ENCODE measurements around the gene NCF2.

Gene NCF2

DNA sequence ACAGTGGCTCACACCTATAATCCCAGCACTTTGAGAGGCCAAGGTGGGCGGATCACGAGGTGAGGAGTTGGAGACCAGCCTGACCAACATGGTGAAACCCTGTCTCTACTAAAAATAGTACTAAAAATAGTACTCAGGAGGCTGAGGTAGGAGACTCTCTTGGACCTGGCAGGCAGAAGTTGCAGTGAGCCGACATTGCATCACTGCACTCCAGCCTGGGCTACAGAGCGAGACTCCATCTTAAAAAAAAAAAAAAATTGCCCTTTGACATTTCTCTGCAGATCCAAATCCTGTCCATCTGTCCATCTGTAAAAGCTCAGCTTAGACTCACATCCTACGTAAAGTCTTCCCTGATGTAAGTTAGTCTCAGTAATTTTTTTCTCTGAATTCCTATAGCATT is 6.2 kb upstream of the NCF2 start:
- Histone ChIP-seq H3K4me1 (ENCODE audit: insufficient read depth, low read length) (peaks cover 32% of the 10 kb centered on the region), H3K9ac (ENCODE audit: low read length) (no peak overlapping the region), H3K27ac (ENCODE audit: low read depth, low read length) (no peak overlapping the region), H3K9me3 (ENCODE audit: low read length) (no peaks in the 10 kb centered on the region), H3K4me3 (ENCODE audit: low read depth in 1 of 2, low read length in 2 of 2) (no peak overlapping the region), H3K27me3 (ENCODE audit: control insufficient read depth in 1 of 2, insufficient read depth in 2 of 2, low read length in 2 of 2) (no peaks in the 10 kb centered on the region), H3K36me3 (ENCODE audit: insufficient read depth, low read length) (no peaks in the 10 kb centered on the region)

DNA sequence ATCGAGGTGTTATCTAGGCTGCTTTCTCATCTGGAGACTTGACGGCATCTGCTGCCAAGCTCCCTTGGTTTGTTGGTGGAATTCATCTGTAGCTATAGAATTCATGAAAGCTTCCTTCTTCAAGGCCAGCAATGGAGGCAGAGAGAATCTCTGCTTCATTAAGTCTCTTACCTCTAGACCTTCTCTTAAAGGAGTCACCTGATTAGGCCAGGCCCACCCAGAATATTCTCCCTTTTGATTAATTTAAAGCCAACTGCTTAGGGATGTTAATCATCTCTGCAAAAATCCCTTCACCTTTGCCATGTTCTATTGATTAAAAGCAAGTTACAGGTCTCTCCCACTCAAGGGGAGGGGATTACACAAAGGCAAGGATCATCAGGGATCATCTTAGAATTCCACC is 5.3 kb upstream of the NCF2 start:
- Histone ChIP-seq H3K9ac (ENCODE audit: low read length) (no peak overlapping the region), H3K9me3 (ENCODE audit: low read length) (no peaks in the 10 kb centered on the region), H3K27ac (ENCODE audit: low read depth, low read length) (no peak overlapping the region), H3K27me3 (ENCODE audit: control insufficient read depth in 1 of 2, insufficient read depth in 2 of 2, low read length in 2 of 2) (no peaks in the 10 kb centered on the region), H3K36me3 (ENCODE audit: insufficient read depth, low read length) (no peaks in the 10 kb centered on the region), H3K4me1 (ENCODE audit: insufficient read depth, low read length) (peaks cover 32% of the 10 kb centered on the region), H3K4me3 (ENCODE audit: low read depth in 1 of 2, low read length in 2 of 2) (no peak overlapping the region)

DNA sequence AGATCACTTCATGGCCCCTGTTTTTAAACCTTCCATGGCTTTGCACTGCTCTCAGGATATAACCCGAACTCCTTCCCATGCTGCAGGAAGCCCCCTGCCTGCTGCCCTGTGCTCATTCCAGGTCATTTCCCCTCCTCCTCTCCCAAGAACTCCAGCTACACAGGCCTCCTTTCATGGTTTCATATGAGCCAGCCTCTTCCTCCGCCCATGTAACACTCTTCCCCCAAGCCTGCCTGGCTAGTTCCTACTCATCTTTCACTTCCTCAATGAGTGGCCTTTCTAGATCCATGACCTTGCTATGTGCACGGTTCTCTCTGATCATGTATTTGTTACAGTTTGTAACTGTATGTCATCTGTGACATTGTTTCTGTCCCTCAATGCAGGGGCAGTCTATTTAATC is 3.1 kb upstream of the NCF2 start:
- no peak overlapping the region for H3K27ac ChIP-seq (ENCODE audit: low read depth, low read length)

DNA sequence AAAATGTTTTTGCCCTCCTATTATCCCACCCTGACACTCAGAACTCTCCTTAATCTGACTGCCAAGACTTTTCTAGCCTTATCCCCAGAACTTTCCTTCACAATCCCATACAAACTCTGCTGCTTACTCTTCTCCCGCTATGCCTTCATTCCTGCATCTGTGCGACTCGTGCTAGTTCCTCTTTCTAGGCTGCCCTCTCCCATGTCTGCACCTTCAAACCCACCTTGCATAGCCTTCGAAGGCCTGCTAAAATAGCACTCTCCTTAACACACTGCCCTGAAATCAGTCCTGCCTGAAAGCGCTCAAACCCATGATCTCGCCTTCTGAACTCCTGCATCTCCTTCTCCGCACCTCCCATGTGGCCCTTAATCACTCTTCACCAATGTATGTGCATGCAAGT is 2.5 kb upstream of the NCF2 start:
- H3K4me1 ChIP-seq (ENCODE audit: insufficient read depth, low read length) = peaks cover 13% of the 10 kb centered on the region
- H3K27me3 ChIP-seq (ENCODE audit: control insufficient read depth in 1 of 2, insufficient read depth in 2 of 2, low read length in 2 of 2) = no peaks in the 10 kb centered on the region
- no peak overlapping the region for H3K9ac ChIP-seq (ENCODE audit: low read length)
- H3K36me3 ChIP-seq (ENCODE audit: insufficient read depth, low read length) = no peaks in the 10 kb centered on the region
- no peak overlapping the region for H3K27ac ChIP-seq (ENCODE audit: low read depth, low read length)
- no peak overlapping the region for H3K4me3 ChIP-seq (ENCODE audit: low read depth in 1 of 2, low read length in 2 of 2)
- no peaks in the 10 kb centered on the region for H3K9me3 ChIP-seq (ENCODE audit: low read length)

More for the DNA sequence above, 3.1 kb upstream of the NCF2 start:
- Histone ChIP-seq H3K36me3 (ENCODE audit: insufficient read depth, low read length) (no peaks in the 10 kb centered on the region), H3K9ac (ENCODE audit: low read length) (no peak overlapping the region), H3K9me3 (ENCODE audit: low read length) (no peaks in the 10 kb centered on the region), H3K27me3 (ENCODE audit: control insufficient read depth in 1 of 2, insufficient read depth in 2 of 2, low read length in 2 of 2) (no peaks in the 10 kb centered on the region), H3K4me1 (ENCODE audit: insufficient read depth, low read length) (peaks cover 19% of the 10 kb centered on the region), H3K4me3 (ENCODE audit: low read depth in 1 of 2, low read length in 2 of 2) (no peak overlapping the region)

DNA sequence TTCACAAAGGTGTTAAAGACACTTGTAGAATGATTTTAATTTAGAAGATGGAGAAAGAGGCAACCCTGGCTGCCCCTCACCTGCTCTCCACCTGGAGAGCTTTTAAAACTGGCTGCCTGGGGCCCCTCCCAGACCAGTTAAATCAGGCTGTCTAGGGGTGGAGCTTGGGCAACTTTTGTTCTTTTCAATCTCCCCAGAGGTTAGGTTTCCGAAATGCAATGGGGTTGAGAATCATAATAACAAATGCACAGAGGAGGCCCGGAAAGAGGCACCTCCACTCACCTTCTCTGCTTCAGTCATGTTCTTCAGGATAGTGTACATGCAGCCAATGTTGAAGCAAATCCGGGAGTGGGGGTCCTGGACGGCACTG is 400 bp downstream of the NCF2 start:
- H3K4me1 ChIP-seq (ENCODE audit: insufficient read depth, low read length) = peaks cover 3% of the 10 kb centered on the region
- H3K27ac ChIP-seq (ENCODE audit: low read depth, low read length) = peak overlapping the region; percentile 50
- no peak overlapping the region for H3K4me3 ChIP-seq (ENCODE audit: low read depth in 1 of 2, low read length in 2 of 2)

DNA sequence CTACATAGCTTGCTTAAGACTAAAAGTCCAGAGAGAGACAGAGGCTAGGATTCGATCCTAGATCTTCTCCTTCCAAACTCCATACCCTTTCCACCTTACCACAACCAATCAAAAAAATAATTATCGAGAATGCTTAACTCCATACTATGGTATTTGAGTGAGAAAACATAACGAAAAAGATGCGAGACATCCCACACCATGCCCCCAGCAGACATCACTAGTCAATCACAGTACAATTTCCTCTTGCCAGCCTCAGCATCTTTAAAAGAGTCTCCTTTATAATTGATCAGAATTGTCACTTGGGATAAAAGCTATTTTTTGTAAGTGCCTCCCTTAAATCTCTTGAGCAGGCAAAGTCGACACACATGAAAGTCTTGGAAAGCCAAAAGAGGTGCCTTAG is 875 bp downstream of the NCF2 start:
- Histone ChIP-seq H3K4me1 (ENCODE audit: insufficient read depth, low read length) (peaks cover 4% of the 10 kb centered on the region), H3K36me3 (ENCODE audit: insufficient read depth, low read length) (no peaks in the 10 kb centered on the region), H3K27ac (ENCODE audit: low read depth, low read length) (peak overlapping the region; percentile 50), H3K9me3 (ENCODE audit: low read length) (no peaks in the 10 kb centered on the region), H3K27me3 (ENCODE audit: control insufficient read depth in 1 of 2, insufficient read depth in 2 of 2, low read length in 2 of 2) (no peaks in the 10 kb centered on the region), H3K4me3 (ENCODE audit: low read depth in 1 of 2, low read length in 2 of 2) (no peak overlapping the region), H3K9ac (ENCODE audit: low read length) (no peak overlapping the region)

More for the DNA sequence above, 400 bp downstream of the NCF2 start:
- no peak overlapping the region for H3K9ac ChIP-seq (ENCODE audit: low read length)
- H3K36me3 ChIP-seq (ENCODE audit: insufficient read depth, low read length) = no peaks in the 10 kb centered on the region
- no peaks in the 10 kb centered on the region for H3K27me3 ChIP-seq (ENCODE audit: control insufficient read depth in 1 of 2, insufficient read depth in 2 of 2, low read length in 2 of 2)
- no peaks in the 10 kb centered on the region for H3K9me3 ChIP-seq (ENCODE audit: low read length)

DNA sequence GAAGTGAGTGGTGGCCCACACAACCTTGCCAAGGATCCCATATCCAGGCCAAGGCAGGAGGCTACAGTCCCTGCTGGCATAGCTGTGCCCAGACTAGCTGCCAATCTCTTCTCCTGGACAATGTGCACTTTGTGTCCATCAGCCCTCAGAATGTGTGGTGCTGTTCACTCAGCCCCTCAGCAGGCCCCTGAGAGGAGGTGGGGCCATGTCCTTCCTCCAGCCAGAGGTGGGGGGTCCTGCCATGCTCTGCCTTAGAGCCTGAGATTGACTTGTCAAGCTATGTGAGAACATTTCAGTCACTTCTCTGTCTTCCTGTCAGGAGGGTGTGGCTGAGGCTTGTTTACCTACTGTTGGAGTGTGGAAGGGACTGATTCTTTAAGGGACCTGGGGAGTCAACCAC is 1.4 kb downstream of the NCF2 start:
- H3K9me3 ChIP-seq (ENCODE audit: low read length) = no peaks in the 10 kb centered on the region
- H3K4me3 ChIP-seq (ENCODE audit: low read depth in 1 of 2, low read length in 2 of 2) = no peak overlapping the region
- H3K9ac ChIP-seq (ENCODE audit: low read length) = no peak overlapping the region
- H3K36me3 ChIP-seq (ENCODE audit: insufficient read depth, low read length) = no peaks in the 10 kb centered on the region
- H3K4me1 ChIP-seq (ENCODE audit: insufficient read depth, low read length) = peaks cover 4% of the 10 kb centered on the region
- no peak overlapping the region for H3K27ac ChIP-seq (ENCODE audit: low read depth, low read length)
- no peaks in the 10 kb centered on the region for H3K27me3 ChIP-seq (ENCODE audit: control insufficient read depth in 1 of 2, insufficient read depth in 2 of 2, low read length in 2 of 2)

DNA sequence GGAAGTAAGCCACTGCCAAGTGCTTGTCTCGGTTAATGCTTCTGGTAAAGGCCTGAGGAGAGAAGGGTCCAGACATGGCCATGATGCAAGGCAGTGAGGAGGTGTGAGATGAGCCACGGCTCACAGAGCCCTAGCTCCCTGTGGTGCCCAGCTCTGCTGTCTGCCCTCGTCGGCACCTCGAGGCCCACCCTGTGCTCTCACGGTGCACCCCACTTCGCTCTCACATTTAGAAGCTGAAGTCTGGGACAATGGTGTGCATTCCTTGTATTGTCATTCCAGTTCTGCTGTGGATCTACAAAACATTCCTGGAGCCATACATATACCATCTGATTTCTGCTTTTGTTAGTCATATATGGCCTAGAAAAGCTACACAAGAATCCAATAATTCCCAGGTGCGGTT is 3.3 kb downstream of the NCF2 start:
- H3K9me3 ChIP-seq (ENCODE audit: low read length) = no peaks in the 10 kb centered on the region
- no peaks in the 10 kb centered on the region for H3K36me3 ChIP-seq (ENCODE audit: insufficient read depth, low read length)
- peaks cover 4% of the 10 kb centered on the region for H3K4me1 ChIP-seq (ENCODE audit: insufficient read depth, low read length)
- no peak overlapping the region for H3K27ac ChIP-seq (ENCODE audit: low read depth, low read length)
- H3K9ac ChIP-seq (ENCODE audit: low read length) = no peak overlapping the region
- H3K27me3 ChIP-seq (ENCODE audit: control insufficient read depth in 1 of 2, insufficient read depth in 2 of 2, low read length in 2 of 2) = no peaks in the 10 kb centered on the region
- H3K4me3 ChIP-seq (ENCODE audit: low read depth in 1 of 2, low read length in 2 of 2) = no peak overlapping the region

DNA sequence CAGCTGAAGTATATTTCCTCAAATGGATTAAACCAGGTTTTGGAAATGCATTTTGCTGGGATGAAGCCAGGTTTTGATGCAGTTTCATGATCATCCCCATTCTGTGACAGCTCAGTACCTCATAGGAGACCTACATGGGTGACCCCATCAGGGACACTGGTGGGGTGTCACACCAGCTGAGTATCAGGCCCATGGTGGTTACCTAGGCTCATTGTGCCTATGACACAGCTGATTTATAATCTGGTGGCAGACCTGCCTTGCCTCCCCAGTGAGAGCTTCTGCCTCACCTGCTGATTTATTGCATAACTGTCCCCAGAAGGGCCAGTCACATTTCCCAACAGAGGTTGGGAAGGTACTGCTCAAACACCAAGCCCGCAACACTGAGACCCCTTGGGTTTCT is 3.8 kb downstream of the NCF2 start:
- Histone ChIP-seq H3K27ac (ENCODE audit: low read depth, low read length) (no peak overlapping the region), H3K4me3 (ENCODE audit: low read depth in 1 of 2, low read length in 2 of 2) (no peak overlapping the region), H3K27me3 (ENCODE audit: control insufficient read depth in 1 of 2, insufficient read depth in 2 of 2, low read length in 2 of 2) (no peaks in the 10 kb centered on the region), H3K36me3 (ENCODE audit: insufficient read depth, low read length) (no peaks in the 10 kb centered on the region), H3K9ac (ENCODE audit: low read length) (no peak overlapping the region), H3K9me3 (ENCODE audit: low read length) (no peaks in the 10 kb centered on the region), H3K4me1 (ENCODE audit: insufficient read depth, low read length) (peaks cover 4% of the 10 kb centered on the region)

DNA sequence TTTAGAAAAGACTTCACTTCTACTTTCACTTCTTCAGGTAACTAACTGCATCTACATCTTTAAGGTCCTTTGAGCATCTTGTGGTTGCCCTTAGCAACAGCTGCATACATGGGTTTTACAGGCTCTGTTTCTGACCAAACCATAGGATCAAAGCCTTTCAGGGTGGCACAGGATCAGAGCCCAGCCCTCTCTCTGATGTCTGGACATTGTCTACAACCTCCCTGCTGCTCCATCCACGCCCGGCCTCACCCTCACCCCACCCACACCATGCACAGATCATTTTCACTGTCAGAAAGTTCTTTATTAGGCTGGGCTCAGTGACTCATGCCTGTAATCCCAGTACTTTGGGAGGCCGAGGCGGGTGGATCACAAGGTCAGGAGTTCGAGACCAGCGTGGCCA is 5.2 kb downstream of the NCF2 start:
- no peak overlapping the region for H3K9ac ChIP-seq (ENCODE audit: low read length)
- no peaks in the 10 kb centered on the region for H3K27me3 ChIP-seq (ENCODE audit: control insufficient read depth in 1 of 2, insufficient read depth in 2 of 2, low read length in 2 of 2)
- no peaks in the 10 kb centered on the region for H3K9me3 ChIP-seq (ENCODE audit: low read length)
- H3K36me3 ChIP-seq (ENCODE audit: insufficient read depth, low read length) = no peaks in the 10 kb centered on the region
- peaks cover 4% of the 10 kb centered on the region for H3K4me1 ChIP-seq (ENCODE audit: insufficient read depth, low read length)
- no peak overlapping the region for H3K4me3 ChIP-seq (ENCODE audit: low read depth in 1 of 2, low read length in 2 of 2)
- no peak overlapping the region for H3K27ac ChIP-seq (ENCODE audit: low read depth, low read length)

DNA sequence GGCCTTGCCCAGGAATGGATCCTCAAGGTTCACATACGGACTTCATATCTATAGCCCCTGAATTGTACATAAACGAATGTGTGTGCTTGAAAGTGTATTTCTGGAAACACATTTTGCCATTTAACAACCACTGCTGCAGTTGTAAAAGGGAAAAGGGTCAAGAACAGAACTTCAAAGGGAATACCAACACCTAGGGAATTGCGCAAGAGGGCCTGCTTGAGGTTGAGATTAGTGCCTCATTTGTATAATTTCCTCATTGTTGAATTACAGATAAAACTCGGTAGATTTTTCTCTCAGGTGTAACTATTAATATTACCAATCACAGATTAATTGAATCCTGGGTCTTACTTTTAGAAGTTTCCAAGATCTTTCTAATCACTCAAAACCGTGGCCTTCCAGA is 6.1 kb downstream of the NCF2 start:
- Histone ChIP-seq H3K27me3 (ENCODE audit: control insufficient read depth in 1 of 2, insufficient read depth in 2 of 2, low read length in 2 of 2) (no peaks in the 10 kb centered on the region), H3K36me3 (ENCODE audit: insufficient read depth, low read length) (no peaks in the 10 kb centered on the region), H3K4me3 (ENCODE audit: low read depth in 1 of 2, low read length in 2 of 2) (no peak overlapping the region), H3K9me3 (ENCODE audit: low read length) (no peaks in the 10 kb centered on the region), H3K4me1 (ENCODE audit: insufficient read depth, low read length) (peaks cover 4% of the 10 kb centered on the region), H3K9ac (ENCODE audit: low read length) (no peak overlapping the region), H3K27ac (ENCODE audit: low read depth, low read length) (no peak overlapping the region)

DNA sequence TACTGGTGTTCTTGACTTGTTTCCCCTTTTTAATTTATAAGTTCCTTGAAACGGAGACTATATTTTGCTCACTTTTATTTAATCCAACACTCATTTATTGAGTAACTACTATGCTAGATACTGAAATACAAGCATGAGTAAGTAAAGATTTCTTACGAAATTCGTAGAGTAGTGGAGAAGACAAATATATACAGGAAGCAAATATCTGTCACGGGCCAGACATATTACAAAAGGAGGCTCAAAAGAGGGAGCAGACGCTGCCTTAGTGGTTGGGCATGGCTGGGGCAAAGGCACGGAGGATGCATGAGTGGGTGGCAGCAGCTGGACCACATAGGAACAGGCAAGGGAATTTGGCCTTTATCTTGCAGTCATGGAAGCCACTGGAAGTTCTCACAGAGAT is 6.8 kb downstream of the NCF2 start:
- no peaks in the 10 kb centered on the region for H3K27me3 ChIP-seq (ENCODE audit: control insufficient read depth in 1 of 2, insufficient read depth in 2 of 2, low read length in 2 of 2)
- H3K27ac ChIP-seq (ENCODE audit: low read depth, low read length) = no peak overlapping the region
- no peaks in the 10 kb centered on the region for H3K36me3 ChIP-seq (ENCODE audit: insufficient read depth, low read length)
- H3K4me1 ChIP-seq (ENCODE audit: insufficient read depth, low read length) = peaks cover 4% of the 10 kb centered on the region
- H3K9ac ChIP-seq (ENCODE audit: low read length) = no peak overlapping the region
- no peak overlapping the region for H3K4me3 ChIP-seq (ENCODE audit: low read depth in 1 of 2, low read length in 2 of 2)
- no peaks in the 10 kb centered on the region for H3K9me3 ChIP-seq (ENCODE audit: low read length)
